NB4 (cell line): ENCODE results near the gene ARHGAP23.

Experiments
- MYC ChIP-seq: IDR thresholded peaks from 2 replicates; pipeline ENCODE4 v1.6.1; 2011; ENCODE audit warnings: low read depth, low read length
- POLR2A ChIP-seq: IDR thresholded peaks from 2 replicates; pipeline ENCODE4 v1.6.1; 2011; ENCODE audit warnings: mild to moderate bottlenecking; ENCODE audit not compliant: insufficient read length; ENCODE audit errors: extremely low read depth
- TF ChIP-seq, protein P1 (sequence below): IDR thresholded peaks from one replicate; pipeline ENCODE4 v1.5.1; 2012; ENCODE audit warnings: low read depth, low read length
- TF ChIP-seq, protein P2 (sequence below): IDR thresholded peaks from 2 replicates; pipeline ENCODE4 v1.6.1; 2011; ENCODE audit warnings: low read depth, low read length

DNA sequence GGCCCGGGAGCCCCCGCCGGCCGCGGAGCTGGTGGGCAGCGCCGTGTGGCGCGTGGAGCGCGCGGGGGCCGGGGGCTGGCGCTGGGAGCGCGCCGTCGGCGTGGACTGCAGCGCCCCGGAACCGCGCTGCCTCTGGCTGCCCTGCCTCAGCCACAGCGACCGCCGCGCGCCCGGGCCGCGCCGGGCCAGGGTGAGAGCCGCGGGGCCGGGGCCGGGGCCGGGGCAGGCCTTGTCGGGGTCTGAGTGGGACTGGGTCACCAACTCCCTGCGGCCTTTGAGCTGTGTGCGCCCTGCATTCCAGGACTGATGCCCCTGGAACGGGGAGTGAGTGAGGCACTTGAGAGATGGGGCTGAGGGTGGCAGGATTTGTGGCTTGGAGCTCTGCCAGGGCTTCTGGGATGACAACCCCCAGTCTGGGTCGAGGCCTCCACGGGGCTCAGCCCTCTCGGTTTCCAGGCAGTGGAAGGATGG, 25.7 kb downstream of the ARHGAP23 start:
- TF ChIP-seq, protein P1, sequence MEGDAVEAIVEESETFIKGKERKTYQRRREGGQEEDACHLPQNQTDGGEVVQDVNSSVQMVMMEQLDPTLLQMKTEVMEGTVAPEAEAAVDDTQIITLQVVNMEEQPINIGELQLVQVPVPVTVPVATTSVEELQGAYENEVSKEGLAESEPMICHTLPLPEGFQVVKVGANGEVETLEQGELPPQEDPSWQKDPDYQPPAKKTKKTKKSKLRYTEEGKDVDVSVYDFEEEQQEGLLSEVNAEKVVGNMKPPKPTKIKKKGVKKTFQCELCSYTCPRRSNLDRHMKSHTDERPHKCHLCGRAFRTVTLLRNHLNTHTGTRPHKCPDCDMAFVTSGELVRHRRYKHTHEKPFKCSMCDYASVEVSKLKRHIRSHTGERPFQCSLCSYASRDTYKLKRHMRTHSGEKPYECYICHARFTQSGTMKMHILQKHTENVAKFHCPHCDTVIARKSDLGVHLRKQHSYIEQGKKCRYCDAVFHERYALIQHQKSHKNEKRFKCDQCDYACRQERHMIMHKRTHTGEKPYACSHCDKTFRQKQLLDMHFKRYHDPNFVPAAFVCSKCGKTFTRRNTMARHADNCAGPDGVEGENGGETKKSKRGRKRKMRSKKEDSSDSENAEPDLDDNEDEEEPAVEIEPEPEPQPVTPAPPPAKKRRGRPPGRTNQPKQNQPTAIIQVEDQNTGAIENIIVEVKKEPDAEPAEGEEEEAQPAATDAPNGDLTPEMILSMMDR: no peak
- no peak for TF ChIP-seq POLR2A
- TF ChIP-seq, protein P2, sequence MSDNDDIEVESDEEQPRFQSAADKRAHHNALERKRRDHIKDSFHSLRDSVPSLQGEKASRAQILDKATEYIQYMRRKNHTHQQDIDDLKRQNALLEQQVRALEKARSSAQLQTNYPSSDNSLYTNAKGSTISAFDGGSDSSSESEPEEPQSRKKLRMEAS: no peak
- TF ChIP-seq MYC: no peak
